ENCODE results near the gene ZGPAT. TPM values are rescaled to one million over a fixed set of nuclear protein-coding genes. Genes with fewer than 3 reads are reported as not detected.

ZGPAT gene
- total RNA-seq, 1 experiment from 2014 or later = 48.4 TPM

- peaks cover 65% of the 10 kb centered on the region for H3K36me3 Mint-ChIP-seq (ENCODE audit: insufficient read depth, unreplicated experiment)
- CTCF ChIA-PET = interaction anchor here (1.7 kb wide), 1 partner anchor 9 kb away, joined by 8 read pairs; no protein-coding TSS in a partner anchor
- intact Hi-C loops (cut with micrococcal nuclease; ENCODE audit: unreplicated experiment) = no loop called here
- H3K27me3 Mint-ChIP-seq (ENCODE audit: unreplicated experiment) = no peaks in the 10 kb centered on the region
- no peaks in the 10 kb centered on the region for H3K4me1 Mint-ChIP-seq (ENCODE audit: low read depth, unreplicated experiment)
- no peak overlapping the region for H3K4me3 Mint-ChIP-seq (ENCODE audit: low read depth, unreplicated experiment)
- TF ChIP-seq CTCF (IDR thresholded peaks at IDR 0.05; ENCODE audit: unreplicated experiment) = no peak
- no peaks in the 10 kb centered on the region for H3K9me3 Mint-ChIP-seq (ENCODE audit: low read depth, unreplicated experiment)
- H3K27ac Mint-ChIP-seq (ENCODE audit: unreplicated experiment) = no peak overlapping the region
- no TSS peak for BruUV-seq (replicated peaks)
- DNase-seq = no peak
Observed at GRCh38 chr20:63737695-63737944, 29.8 kb downstream of the ZGPAT start.

GRCh38 chr20:63737945-63738686 is 30.3 kb downstream of the ZGPAT start:
- no peak for TF ChIP-seq CTCF (IDR thresholded peaks at IDR 0.05; ENCODE audit: unreplicated experiment)
- intact Hi-C loops (cut with micrococcal nuclease; ENCODE audit: unreplicated experiment) = no loop called here
- no peaks in the 10 kb centered on the region for H3K4me1 Mint-ChIP-seq (ENCODE audit: low read depth, unreplicated experiment)
- no peaks in the 10 kb centered on the region for H3K9me3 Mint-ChIP-seq (ENCODE audit: low read depth, unreplicated experiment)
- H3K27me3 Mint-ChIP-seq (ENCODE audit: unreplicated experiment) = no peaks in the 10 kb centered on the region
- no peak for DNase-seq
- BruUV-seq (replicated peaks) = no TSS peak
- no peak overlapping the region for H3K27ac Mint-ChIP-seq (ENCODE audit: unreplicated experiment)
- peak overlapping the region; percentile 34 for H3K4me3 Mint-ChIP-seq (ENCODE audit: low read depth, unreplicated experiment)
- CTCF ChIA-PET = no interaction called here
- peaks cover 65% of the 10 kb centered on the region for H3K36me3 Mint-ChIP-seq (ENCODE audit: insufficient read depth, unreplicated experiment)

- CTCF ChIA-PET = no interaction called here
- peaks cover 67% of the 10 kb centered on the region for H3K36me3 Mint-ChIP-seq (ENCODE audit: insufficient read depth, unreplicated experiment)
- TF ChIP-seq CTCF (IDR thresholded peaks at IDR 0.05; ENCODE audit: unreplicated experiment) = no peak
Observed at GRCh38 chr20:63738687-63739129, 30.9 kb downstream of the ZGPAT start.

GRCh38 chr20:63739130-63740069 is 31.6 kb downstream of the ZGPAT start, which contains the start of gene SLC2A4RG:
Gene SLC2A4RG (plus strand): TSS chr20:63739776. CDS start chr20:63739913, 137 bp downstream.
- CTCF ChIA-PET = no interaction called here
- intact Hi-C loops (cut with micrococcal nuclease; ENCODE audit: unreplicated experiment) = no loop called here
- no peak for TF ChIP-seq CTCF (IDR thresholded peaks at IDR 0.05; ENCODE audit: unreplicated experiment)
- no TSS peak for BruUV-seq (replicated peaks)
- H3K4me3 Mint-ChIP-seq (ENCODE audit: low read depth, unreplicated experiment) = peak within 1 kb of the TSS; percentile 72
- peak within 1 kb of the TSS; percentile 64 for H3K27ac Mint-ChIP-seq (ENCODE audit: unreplicated experiment)
- H3K9me3 Mint-ChIP-seq (ENCODE audit: low read depth, unreplicated experiment) = no peaks in the 10 kb centered on the region
- H3K27me3 Mint-ChIP-seq (ENCODE audit: unreplicated experiment) = no peaks in the 10 kb centered on the region
- peak; percentile 90 for DNase-seq
- H3K36me3 Mint-ChIP-seq (ENCODE audit: insufficient read depth, unreplicated experiment) = peaks cover 65% of the 10 kb centered on the region
- H3K4me1 Mint-ChIP-seq (ENCODE audit: low read depth, unreplicated experiment) = no peaks in the 10 kb centered on the region

More at GRCh38 chr20:63738687-63739129, 30.9 kb downstream of the ZGPAT start:
- no peaks in the 10 kb centered on the region for H3K9me3 Mint-ChIP-seq (ENCODE audit: low read depth, unreplicated experiment)
- H3K4me3 Mint-ChIP-seq (ENCODE audit: low read depth, unreplicated experiment) = peak overlapping the region; percentile 34
- intact Hi-C loops (cut with micrococcal nuclease; ENCODE audit: unreplicated experiment) = no loop called here
- no peaks in the 10 kb centered on the region for H3K27me3 Mint-ChIP-seq (ENCODE audit: unreplicated experiment)
- no peak overlapping the region for H3K27ac Mint-ChIP-seq (ENCODE audit: unreplicated experiment)
- DNase-seq = no peak
- no TSS peak for BruUV-seq (replicated peaks)
- no peaks in the 10 kb centered on the region for H3K4me1 Mint-ChIP-seq (ENCODE audit: low read depth, unreplicated experiment)
